NCI-H1105 treated with DMSO at 0.1 percent for 48 hours (cell line): ENCODE measurements around the gene IRF4.
"Not testable (repeated sequence)": the region's sequence is repeated elsewhere in the genome, so short reads cannot be mapped to it uniquely, and the experiment has no call there.

ENCODE experiments used
- DNase-seq: peaks from one replicate; lab custom pipeline; 2025; lab: John Stamatoyannopoulos, UW

The IRF4 gene

GRCh38 chr6:422433-423054 is 31.0 kb downstream of the IRF4 start:
- no peak for DNase-seq

DNA sequence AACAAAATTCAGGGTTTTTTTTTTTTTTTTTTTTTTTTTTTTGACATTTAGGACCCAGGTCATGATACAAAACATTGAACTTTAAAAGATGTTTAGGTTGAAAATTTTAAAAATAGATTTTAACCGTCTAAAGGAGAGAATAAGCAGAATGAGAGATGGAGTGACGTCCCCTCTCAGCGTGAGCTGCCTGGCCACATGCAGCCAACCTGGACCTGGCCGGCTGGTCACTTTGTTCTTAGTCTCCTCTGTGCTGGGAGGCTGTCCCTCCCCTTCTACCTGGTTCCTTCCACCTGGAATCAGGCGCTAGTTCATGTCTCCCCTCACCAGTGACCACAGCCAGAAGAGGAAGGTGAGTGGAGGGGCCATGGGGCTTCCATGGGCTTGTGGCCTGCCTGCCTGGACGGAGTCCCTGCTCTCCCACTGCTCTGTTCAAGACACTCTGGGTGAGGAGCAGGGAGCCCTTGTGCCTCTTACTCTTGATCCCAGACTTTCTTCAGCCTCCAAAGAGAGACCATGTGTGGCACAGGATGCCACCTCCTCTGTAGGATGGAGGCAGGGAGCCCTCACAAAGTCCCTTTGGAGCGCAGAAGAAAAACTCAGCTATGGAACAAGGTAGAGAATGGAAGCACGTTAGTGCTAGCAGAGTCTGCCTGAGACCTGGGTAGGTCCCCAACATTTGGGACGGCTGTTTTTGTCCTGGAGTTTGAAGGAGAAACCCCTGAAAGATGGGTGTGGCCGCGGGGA is 31.7 kb downstream of the IRF4 start:
- no peak for DNase-seq

DNA sequence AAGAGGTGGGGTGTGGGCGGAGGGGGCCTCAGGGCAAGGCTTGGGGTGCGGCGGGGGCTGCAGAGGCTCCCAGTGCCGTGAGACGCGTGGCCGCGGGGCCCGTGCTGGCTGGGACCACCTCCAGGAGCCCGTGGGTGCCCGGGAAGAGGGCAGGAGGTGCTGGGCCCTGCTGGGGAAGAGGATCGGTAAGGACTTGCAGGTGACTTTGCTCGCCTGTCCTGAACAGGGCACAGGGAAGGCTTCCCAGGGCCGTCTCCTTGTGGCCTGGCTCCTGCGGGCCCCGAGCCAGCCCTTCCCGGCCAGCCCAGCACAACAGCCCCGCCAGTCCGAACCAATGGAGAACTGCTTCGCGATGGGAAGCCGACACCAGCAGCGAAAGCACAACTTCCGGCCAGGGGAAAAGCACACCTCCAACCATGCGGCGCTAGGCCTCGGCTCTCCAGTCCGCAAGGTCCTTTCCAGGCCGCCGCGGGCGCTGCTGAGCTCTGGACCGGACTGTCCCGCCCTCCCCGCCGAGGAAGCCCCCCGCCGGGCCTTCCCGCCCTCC is 32.3 kb downstream of the IRF4 start:
- no peak for DNase-seq

DNA sequence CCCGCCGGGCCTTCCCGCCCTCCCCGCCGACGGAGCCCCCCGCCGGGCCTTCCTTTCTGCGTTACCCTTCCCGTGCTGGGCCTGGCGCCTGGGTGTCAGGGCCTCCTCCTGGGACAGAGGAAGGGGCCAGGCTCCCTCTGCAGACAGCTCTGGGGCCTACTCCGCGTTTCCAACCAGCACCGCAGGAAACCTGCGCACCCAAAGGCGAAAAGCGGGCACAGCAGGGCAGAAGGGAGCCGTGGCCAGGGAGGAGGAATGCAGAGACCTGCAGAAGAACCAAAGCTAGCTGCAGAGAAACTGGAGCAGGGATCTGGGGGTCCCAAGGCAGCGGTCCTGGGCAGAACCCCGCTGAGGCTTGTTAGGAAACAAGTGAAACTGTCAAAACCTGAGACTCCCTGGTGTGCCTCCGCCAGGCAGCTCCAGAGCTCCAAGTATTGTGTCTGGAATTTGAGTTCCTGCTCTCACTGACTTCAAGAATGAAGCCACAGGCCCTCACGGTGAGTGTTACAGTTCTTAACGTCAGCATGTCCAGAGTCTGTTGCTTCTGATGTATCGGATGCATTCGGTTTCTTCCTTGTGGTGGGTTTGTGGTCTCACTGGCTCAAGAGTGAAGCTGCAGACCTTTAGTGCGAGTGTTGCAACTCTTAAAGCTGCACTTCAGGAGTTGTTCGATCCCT is 33.3 kb downstream of the IRF4 start:
- no peak for DNase-seq

- not testable (repeated sequence) for DNase-seq
Observed at GRCh38 chr6:425418-425788, 33.9 kb downstream of the IRF4 start.

GRCh38 chr6:426198-426738 is 34.7 kb downstream of the IRF4 start:
- not testable (repeated sequence) for DNase-seq

- no peak for DNase-seq
Observed at GRCh38 chr6:428047-428603, 36.6 kb downstream of the IRF4 start.

GRCh38 chr6:429515-430121 is 38.1 kb downstream of the IRF4 start:
- no peak for DNase-seq

DNA sequence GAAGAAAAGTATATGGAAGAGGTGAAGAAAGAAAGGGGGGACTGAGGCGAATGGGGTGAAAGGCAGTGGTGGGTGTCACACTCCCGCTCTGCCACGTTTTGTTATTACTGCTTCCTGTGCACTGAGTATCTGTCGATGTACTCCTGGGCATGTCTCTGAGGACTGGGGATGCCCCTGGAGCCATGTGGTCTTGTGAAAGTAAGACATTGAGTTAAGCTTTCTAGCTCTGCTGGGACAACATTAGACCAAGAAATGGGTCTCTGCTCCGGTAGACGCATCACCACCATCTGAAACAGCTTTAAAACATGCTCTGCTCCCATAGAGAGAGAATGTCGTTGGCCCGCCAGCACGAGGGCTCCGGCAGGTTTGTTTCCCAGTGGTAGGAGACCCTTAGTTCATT is 40.0 kb downstream of the IRF4 start:
- no peak for DNase-seq

GRCh38 chr6:431986-432385 is 40.4 kb downstream of the IRF4 start:
- no peak for DNase-seq

GRCh38 chr6:434051-434705 is 42.6 kb downstream of the IRF4 start:
- no peak for DNase-seq

GRCh38 chr6:435441-436307 is 44.1 kb downstream of the IRF4 start:
- no peak for DNase-seq

DNA sequence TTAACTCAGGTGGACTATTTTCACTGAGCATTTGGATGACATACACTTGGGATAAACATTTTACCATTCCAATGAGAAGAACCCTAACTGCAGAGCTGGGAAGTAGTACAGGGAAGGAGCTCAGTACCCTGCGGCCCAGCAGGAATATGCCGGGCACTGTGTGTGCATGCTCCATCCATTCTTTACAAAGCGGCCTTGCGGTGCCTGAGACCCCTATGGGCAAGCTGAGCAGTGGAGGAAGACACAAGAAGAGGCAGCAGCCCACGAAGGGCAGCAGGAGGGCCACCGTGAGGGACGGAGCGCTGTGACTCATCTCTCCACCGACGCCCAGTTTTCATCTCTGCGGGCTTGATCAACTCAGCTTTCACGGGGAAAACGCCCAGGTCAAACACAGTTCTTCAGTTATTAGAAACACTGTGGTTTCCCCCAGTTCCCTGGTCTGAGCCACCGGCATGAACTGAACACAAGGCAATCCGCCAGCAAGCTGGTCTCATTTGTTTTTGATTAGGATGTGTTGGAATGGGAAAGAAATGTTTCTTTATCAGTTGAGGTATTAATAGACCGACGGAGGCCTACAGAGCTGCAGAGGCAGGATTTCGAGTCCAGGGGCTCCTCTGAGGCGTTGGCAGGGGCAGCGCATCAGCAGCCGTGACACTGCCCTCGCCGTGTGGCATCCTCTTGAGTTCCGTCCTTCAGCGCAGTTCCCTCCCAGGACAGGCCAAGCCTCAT is 44.9 kb downstream of the IRF4 start:
- DNase-seq: no peak

DNA sequence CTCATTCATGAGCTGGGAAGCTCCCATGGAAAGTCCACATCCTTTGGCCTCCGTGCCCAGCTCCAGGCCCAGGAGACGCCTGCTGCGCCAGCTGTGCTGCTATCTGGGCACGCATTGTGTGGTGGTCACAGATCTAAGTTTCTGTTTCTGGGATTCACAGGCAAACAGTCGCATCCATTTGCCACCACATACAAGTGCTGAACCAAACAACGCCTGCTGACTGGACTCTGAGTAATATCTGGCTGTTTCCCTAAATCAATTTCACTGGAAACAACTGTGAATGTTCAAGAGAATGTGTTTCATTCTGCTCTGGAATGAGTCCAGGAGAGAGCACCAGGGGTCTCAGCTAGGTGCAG is 45.5 kb downstream of the IRF4 start:
- DNase-seq: no peak

GRCh38 chr6:438634-439170 is 47.1 kb downstream of the IRF4 start:
- DNase-seq: no peak

- peak; percentile 61 for DNase-seq
Observed at GRCh38 chr6:439641-440167, 48.2 kb downstream of the IRF4 start.

- DNase-seq: no peak
Observed at GRCh38 chr6:441126-441920, 49.8 kb downstream of the IRF4 start.

DNA sequence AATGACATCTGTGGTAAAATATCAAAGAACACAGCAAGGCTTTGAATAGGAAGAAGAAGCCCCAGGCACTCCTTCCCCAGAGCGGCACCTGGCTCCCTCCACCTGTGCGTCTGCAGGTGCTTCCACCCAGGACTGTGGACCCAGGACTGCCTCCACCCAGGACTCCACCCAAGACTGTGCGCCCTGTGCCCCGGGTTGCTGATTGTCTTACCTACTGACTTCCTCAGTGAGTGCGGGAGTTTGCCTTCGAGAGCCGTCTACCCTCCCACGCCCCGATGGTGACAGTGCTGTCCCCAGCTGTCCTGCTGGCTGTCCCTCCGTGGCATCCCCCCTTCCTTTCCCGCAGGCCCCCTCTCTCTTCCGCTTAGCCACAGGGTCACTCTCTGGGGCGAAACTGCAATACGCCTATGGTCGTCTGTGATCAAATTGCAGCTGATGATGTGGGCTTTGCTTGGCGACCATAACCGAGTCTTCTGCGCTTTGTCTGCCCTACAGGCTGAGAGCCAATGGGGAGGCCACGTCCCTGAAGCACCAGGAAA is 52.1 kb downstream of the IRF4 start:
- DNase-seq: no peak
